Measurements from ENCODE around the gene RARRES2.

Gene RARRES2

GRCh38 chr7:150376560-150376959, 35.1 kb upstream of the RARRES2 start:
- DNase-seq: no peak

- no peak for DNase-seq
Observed at GRCh38 chr7:150375662-150376521, 34.5 kb upstream of the RARRES2 start.

- no peak for DNase-seq
Observed at GRCh38 chr7:150374472-150374871, 33.0 kb upstream of the RARRES2 start.

- no peak for DNase-seq
Observed at GRCh38 chr7:150374026-150374425, 32.6 kb upstream of the RARRES2 start.

- no peak for DNase-seq
Observed at GRCh38 chr7:150373049-150373801, 31.8 kb upstream of the RARRES2 start.

- no peak for DNase-seq
Observed at GRCh38 chr7:150372271-150373048, 31.0 kb upstream of the RARRES2 start.

GRCh38 chr7:150371996-150372270, 30.5 kb upstream of the RARRES2 start:
- no peak for DNase-seq

- DNase-seq: no peak
Observed at GRCh38 chr7:150371131-150371995, 29.9 kb upstream of the RARRES2 start.

GRCh38 chr7:150370612-150371071, 29.2 kb upstream of the RARRES2 start:
- DNase-seq: no peak

- DNase-seq: peak in 3 of 4 experiments; percentile 16 to 36 (median 32)
Observed at GRCh38 chr7:150369748-150370501, 28.5 kb upstream of the RARRES2 start.

- DNase-seq: peak; percentile 51 to 76 (median 58)
Observed at GRCh38 chr7:150368884-150369747, 27.7 kb upstream of the RARRES2 start.

GRCh38 chr7:150368096-150368883, 26.9 kb upstream of the RARRES2 start, which contains the start of gene REPIN1:
TSS of gene REPIN1 (plus strand) at chr7:150368822. CDS start at chr7:150369712, 890 bp downstream.
- peak; percentile 87 to 95 (median 92) for DNase-seq

- no peak for DNase-seq
Observed at GRCh38 chr7:150367677-150368095, 26.3 kb upstream of the RARRES2 start.

GRCh38 chr7:150365673-150366398, 24.4 kb upstream of the RARRES2 start:
- DNase-seq: peak; percentile 52 to 79 (median 70)

GRCh38 chr7:150365194-150365593, 23.8 kb upstream of the RARRES2 start:
- DNase-seq: peak in 2 of 4 experiments; percentile 23 to 27

- DNase-seq: peak; percentile 76 to 89 (median 82)
Observed at GRCh38 chr7:150363872-150364271, 22.4 kb upstream of the RARRES2 start.

- no peak for DNase-seq
Observed at GRCh38 chr7:150363370-150363769, 21.9 kb upstream of the RARRES2 start.

All from suppressor macrophage (primary cell).